Globus pallidus (tissue), 1 donor: ENCODE results near the gene HLA-DQA1.
"Not testable (repeated sequence)": the region's sequence is repeated elsewhere in the genome, so short reads cannot be mapped to it uniquely, and the experiment has no call there.

ENCODE experiments used
- DNase-seq: peaks from one replicate; pipeline ENCODE4 v3.0.0-alpha.2; 2015; ENCODE audit warnings: low spot score

The HLA-DQA1 gene

DNA sequence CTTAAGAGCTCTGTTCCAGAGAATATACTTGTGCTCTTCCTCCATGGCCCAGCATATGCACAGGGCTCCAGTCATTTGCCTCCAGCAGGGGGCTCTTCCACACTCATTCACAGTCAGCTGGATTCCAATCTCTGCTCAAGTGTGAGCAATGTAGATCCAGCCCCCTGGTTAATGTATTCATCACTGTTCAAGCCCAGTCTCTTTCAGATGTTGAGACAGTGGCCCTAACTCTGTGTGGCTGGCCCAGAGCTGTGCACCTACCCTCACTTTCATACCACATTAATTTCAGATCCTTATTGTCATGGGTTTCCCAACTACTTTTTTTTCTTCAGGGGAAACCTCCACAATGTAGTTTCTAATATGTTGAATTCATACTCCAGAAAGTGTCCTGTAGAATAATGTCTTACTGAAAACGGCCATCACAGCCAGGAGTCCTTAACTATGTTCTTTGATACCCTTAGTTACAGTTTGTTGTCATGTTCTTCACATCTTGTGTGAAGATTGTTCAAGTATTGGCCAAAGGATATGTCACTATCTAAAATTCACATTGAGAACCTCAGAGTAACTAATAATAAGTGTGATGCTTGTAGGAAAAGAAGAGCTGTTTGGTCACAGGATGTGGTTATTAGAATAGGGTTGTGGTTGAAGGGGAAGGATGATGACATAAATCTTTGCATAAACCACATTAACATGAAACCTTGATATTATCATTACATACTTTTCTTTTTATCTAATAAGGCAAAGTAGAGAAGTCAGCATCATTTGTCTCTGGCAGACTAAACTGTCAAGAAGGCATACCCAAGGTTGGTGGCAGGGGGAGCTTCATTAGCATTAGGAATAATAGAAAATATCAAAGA, 14.4 kb upstream of the HLA-DQA1 start:
- DNase-seq = no peak

DNA sequence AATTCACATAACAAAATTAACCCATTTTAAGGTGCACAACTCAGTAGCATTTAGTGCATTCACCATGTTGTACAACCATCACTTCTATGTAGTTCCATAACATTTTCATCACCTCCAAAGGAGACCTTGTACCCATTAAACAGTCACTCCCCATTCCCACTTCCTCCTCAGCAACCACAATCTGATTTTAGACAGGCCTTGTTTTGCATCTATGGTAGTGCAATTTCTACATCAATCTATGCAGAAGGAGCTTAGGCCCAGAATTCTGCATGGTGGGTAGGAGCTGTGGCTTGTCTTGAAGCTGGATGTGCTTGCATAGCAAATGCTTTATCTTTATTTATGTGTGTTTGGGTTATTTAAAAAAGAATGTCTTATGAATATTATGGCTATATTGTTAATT, 13.5 kb upstream of the HLA-DQA1 start:
- no peak for DNase-seq

DNA sequence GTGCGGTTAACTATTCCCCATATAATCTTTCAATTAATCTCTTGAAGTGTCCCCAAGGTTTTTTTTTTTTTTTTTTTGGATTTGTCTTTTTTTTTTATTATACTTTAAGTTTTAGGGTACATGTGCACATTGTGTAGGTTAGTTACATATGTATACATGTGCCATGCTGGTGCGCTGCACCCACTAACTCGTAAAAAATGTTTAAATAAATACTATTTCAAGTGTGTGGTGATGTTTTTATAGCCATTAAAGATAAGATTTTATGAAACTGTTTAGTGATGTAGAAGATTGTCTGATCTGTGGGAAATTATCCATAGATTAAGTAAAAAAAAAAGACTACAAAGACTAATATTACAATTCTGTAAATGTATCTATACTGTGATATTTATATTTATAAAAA, 12.6 kb upstream of the HLA-DQA1 start:
- no peak for DNase-seq

DNA sequence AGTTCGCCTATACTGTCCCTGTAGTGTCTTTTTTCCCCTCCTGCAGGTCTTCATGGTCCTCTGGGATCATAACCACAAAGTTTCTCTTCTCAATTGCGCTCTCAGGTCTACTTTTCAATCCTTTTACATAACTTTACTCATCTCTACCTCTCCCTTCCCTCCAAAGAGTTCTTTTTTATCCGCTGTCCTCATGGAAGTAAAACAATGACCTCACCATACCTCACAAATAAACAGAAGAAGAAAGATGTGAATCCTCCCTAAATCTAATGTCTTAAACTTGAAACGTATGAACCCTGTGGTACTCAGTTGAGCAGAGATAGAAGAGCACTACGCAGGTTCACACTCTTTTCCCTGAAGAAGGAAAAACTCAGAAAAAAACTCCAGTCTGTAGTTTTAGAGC, 12.1 kb upstream of the HLA-DQA1 start:
- no peak for DNase-seq

DNA sequence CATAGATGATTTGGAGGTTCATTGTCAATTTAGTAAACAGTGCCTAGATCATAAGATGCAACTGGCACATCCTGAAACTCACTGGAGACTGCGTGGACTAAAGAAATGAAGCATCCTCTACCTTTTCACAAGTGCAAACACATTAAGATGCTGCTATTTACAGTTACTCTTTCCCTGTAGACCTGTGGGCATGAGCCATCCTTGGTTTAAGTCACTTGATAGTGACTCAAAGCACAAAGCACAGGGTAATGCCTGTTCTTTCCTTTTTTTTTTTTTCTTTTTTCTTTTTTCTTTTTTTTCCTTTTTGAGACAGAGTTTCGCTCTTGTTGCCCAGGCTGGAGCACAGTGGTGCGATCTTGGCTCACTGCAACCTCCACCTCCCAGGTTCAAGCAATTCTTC, 10.0 kb upstream of the HLA-DQA1 start:
- DNase-seq = no peak

DNA sequence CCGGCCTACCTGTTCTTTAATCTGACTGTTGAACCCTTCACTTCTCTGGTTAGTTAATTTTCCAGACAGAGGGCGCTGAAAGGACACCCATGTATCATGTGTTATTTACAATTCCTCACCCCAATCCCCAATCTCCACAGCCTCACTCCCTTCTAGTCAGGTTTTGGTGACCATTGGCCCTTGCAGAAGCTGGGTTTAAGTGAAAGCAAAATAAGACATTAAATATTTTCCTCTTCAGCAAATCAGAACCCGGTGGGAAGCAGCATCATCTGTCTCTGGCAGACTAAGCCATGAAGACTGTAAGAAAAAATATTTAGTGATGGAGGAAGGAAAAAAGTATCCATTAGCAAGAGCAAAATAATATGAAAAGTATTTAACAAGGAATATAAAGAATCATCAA, 9.4 kb upstream of the HLA-DQA1 start:
- DNase-seq = no peak

DNA sequence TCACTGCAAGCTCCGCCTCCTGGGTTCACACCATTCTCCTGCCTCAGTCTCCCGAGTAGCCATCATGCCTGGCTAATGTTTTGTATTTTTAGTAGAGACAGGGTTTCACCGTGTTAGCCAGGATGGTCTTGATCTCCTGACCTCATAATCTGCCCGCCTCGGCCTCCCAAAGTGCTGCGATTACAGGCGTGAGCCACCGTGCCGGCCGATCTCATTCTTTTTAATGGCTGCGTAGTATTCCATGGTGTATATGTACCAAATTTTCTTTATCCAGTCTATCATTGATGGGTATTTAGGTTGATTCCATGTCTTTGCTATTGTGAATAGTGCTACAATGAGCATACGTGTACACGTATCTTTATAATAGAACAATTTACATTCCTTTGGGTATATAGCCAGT, 7.4 kb upstream of the HLA-DQA1 start:
- not testable (repeated sequence) for DNase-seq

DNA sequence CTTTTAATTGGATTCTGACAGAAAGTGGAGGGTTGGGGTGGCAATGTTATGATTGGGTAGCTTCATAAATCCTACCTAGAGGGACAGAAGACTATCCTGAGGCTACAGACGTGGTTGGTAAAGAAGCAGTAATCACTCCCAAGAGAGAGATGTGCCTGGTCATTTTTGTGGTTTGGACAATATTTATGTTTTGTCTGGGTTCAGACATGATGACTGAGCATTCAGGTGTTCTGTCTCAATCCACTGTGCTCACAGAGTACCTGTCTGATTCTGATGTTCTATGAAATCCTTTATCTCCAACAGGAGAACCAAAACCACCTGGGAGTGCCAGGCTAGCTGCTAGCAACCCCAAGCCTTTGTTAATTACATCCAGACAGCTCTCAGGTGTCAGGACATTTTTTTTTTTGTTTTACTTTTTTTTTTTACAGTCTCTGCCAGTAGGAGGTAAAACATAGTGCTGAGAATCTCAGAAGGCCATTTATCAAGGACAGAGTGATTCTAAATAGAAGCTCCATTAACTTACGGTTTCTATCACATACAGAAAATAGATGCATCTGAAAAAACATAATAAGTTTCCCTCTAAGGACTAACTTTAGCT, 1.6 kb upstream of the HLA-DQA1 start:
- no peak for DNase-seq

DNA sequence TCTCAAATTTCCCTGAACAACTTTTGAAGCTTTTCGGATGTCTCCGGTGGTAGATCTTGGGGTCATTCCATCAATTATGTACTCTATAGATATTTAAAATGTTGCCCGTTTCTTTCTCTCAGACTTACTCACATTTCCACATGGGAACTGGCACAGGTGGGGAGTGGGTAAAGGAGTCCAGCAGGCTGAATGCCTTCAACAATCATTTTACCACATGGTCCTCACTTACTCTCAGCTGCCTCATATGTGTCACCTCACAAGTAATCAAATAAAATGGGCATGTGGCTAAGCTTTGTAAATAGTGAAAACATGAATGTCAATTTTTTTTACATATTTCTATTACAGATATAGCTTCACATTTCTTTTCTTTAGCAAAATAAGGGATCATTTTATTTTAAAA, 677 bp downstream of the HLA-DQA1 start:
- DNase-seq = no peak

DNA sequence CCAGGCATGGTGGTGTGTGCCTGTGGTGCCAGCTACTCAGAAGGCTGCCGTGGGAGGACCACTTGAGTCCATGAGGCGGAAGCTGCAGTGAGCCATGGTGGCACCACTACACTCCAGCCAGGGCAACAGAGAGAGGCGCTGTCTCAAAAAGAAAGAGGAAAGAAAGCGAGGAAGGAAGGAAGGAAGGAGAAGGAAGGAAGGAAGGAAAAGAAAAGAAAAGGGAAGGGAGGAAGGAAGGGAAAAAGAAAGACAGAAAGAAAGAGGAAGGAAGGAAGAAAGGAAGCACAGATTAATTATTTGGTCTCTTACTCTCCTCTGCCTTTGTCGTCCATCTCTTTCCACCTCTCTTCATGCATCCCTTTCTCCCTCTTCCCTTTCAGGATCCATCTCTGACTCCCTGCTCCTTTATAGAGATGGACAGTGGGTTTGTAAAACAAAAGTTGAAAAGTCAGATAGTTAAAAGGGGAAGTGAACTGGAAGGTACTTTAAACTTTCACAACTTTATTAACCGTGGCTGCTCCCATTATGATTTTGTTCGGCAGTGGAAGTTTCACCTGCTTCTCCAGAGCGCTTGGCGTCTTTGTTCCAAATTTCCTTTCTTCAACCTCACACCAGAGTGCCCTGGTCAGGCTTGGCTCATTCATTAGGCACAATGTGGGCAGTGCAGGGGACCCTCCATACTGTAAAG, 1.5 kb downstream of the HLA-DQA1 start:
- DNase-seq = no peak

DNA sequence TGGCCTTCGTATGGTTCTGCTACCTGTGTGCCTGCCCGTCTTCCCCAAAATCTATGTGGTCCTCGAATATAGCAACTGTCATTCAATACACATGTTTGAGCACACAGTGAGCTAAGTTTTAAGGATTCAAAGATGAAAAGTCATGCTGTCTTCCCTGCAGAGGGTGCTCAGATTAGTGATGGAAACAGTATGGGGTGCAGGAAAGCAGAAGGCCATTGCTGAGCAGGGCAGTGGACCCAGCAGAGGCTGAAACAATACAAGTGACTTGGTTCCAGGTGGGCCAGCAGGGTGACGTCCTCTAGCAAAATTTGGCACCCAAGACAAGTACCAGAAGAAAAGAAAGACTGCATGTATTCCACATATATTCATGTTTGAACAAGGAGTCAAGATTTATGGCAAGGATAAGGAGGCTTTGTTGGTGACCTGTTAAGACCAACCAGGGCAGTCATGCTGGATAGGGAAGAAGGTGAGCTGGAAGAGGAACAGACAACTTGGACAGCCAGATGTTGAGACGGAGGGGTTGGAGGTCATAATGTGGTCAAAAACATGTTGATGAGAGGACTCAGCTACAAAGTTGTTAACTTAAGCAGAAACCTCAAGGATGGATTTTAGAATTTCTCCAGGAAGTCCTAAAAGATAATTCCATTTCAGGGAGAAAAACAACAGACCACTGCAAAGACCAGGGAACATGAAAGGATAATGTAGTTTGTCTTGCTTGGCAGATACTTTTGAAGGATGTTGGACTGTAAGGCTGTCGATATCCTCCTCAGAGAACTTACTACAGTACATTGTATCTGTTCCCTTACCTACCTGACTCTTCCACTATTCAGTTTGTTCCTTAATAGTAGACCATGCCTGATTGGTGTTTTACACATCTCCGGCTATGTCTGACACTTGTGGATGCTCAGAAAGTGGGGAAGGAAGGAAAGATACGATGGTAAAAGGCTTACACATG, 2.5 kb downstream of the HLA-DQA1 start:
- DNase-seq = no peak

DNA sequence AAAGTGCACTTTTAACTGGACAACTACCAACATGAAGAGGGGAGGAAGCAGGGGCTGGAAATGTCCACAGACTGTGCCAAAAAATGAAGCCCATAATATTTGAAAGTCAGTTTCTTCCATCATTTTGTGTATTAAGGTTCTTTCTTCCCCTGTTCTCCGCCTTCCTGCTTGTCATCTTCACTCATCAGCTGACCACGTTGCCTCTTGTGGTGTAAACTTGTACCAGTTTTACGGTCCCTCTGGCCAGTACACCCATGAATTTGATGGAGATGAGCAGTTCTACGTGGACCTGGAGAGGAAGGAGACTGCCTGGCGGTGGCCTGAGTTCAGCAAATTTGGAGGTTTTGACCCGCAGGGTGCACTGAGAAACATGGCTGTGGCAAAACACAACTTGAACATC, 3.9 kb downstream of the HLA-DQA1 start:
- DNase-seq = no peak

DNA sequence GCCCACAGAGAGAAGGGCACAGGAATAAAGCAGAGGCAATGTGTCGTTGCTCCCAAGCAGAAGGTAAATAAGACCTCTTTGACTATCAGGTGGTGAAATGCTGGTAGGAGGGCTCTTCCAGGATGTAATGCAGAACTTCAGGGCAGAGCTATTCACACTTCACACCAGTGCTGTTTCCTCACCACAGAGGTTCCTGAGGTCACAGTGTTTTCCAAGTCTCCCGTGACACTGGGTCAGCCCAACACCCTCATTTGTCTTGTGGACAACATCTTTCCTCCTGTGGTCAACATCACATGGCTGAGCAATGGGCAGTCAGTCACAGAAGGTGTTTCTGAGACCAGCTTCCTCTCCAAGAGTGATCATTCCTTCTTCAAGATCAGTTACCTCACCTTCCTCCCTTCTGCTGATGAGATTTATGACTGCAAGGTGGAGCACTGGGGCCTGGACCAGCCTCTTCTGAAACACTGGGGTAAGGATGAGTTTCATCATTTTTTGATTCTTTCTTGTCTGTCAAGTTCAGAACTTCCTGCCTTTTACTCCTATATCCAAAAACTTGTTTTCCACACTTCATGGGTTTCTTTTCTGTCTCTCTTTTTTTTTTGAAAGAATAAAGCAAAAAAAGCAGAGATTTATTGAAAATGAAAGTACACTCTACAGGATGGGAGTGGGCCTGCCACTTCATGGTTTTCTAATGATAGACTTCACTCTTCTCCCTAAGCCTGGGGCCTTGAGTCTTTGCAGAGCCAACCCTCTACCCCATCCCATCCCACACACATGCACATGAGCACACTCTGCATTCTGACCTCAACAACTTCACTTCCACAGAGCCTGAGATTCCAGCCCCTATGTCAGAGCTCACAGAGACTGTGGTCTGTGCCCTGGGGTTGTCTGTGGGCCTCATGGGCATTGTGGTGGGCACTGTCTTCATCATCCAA, 4.8 kb downstream of the HLA-DQA1 start:
- DNase-seq = not testable (repeated sequence)

DNA sequence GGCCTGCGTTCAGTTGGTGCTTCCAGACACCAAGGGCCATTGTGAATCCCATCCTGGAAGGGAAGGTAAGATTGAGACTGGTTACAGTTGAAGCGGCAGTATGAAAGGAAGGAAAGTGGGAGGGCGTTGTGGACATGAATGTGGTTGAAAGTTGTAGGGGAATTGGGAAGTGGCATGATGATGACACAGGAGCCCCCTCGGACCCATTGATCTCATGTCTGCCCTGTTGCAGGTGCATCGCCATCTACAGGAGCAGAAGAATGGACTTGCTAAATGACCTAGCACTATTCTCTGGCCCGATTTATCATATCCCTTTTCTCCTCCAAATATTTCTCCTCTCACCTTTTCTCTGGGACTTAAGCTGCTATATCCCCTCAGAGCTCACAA, 5.5 kb downstream of the HLA-DQA1 start:
- DNase-seq = no peak

DNA sequence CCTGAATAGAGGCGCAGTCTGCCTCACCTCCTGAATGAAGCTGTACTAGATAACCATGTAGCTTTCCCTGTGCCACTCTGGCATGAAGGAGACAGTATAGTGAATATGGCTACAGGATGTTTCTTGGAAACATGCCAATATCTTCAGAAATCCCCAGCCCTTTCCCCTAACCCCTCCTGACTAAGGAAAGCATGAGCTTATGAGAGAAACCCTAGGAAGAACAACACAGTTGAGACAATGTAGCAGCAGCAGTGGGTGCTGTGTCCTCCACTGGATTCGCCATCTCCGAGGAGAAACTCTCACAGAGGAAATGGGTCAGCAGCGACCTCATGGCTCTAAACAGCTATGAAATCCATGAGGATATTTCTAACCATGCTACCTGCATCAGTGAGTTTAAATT, 6.7 kb downstream of the HLA-DQA1 start:
- no peak for DNase-seq

DNA sequence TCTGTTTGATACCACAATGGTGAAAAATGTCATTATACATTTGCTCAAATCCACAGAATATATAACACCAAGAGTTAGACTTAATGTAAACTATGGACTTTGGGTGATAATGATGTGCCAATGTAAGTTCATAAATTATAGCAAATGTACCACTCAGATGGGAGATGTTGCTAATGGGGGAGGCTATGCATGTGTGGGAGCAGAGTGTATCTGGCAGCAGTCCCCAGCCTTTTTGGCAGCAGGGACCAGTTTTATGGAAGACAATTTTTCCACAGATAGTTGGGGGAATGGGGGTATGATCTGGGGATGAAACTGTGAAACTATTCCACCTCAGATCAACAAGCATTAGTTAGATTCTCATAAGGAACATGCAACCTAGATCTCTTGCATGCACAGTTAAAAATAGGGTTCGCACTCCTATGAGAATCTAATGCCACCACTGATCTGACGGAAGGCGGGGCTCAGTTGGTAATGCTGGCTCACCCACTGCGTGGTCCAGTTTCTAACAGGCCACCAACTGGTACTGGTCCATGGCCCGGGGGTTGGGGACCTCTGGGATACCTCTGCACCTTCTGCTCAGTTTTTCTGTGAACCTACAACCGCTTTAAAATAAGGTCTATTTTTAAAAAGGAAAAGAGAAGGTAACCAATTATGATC, 8.0 kb downstream of the HLA-DQA1 start:
- DNase-seq = no peak

DNA sequence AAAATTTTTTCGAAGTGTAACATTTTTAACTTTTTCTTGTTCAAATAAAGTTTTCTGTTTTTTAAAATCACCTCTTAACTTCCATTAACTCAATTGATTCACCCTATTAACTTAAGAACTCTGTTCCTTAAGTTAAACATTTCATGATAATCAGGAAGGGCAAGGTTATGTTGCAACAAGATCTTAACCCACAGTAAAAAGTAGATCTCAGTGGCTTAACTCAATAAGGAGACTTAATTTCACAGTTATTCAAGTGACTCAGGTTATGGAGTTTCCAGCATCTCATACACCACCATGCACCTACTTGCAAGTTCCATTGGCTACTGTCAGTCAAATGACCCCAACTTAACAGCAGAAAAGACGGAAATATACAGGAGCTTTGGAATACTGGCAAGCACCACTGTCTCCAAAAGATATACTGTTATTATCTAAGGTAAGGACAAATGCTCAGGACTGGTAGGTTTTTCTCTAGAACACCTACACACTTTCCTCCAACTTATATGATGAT, 18.1 kb downstream of the HLA-DQA1 start:
- no peak for DNase-seq

DNA sequence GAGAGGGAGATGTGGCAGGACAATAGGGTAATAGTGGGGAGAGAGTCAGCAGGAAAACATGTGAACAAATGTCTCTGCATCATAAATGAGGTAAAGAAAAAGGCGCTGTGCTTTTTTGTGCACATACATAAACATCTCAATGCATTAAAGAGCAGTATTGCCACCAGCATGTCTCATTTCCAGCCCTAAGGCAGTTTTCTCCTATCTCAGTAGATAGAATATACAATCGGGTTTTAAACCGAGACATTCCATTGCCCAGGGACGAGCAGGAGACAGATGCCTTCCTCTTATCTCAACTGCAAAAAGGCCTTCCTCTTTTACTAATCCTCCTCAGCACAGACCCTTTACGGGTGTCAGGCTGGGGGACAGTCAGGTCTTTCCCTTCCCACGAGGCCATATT, 20.1 kb downstream of the HLA-DQA1 start:
- DNase-seq = not testable (repeated sequence)

DNA sequence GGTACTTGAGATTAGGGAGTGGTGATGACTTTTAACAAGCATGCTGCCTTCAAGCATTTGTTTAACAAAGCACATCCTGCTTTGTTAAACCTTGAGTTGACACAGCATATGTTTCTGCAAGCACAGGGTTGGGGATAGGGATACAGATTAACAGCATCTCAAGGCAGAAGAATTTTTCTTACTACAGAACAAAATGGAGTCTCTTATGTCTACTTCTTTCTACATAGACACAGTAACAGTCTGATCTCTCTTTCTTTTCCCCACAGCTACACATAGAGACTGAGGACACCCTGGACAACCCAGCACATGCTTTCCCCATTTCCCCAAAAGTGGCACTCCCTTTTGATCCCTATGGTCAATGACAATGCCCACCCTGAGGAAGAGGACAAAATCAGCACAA, 20.6 kb downstream of the HLA-DQA1 start:
- DNase-seq = not testable (repeated sequence)

DNA sequence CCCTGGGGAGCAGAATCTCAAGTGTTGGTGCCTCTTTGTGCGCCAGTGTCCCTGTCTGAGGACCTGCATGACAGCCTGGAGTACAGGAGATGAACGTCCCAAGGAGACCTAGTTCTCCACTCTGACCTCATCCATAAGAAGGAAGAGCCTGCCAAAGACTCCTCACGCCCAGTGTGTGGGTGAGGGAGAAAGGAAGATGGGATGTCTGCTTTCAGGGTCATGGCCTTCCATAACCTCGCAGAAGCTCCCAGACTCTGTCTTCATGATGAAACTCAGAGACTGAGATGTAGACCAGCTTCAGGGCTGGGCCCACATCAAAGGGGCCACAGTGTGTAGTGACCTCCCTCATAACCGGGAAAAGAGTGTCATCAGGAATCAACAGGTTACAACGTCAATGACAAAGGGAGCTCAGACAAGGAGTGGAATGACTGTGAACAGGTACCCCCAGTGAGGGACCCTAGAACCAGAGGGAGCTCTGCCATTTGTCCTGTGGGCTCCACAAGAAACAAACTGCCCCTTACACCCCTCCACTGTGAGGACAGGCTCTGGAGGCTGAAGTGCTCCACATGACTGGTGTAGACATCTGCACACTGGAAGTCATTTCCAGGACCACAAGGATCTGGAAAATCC, 21.2 kb downstream of the HLA-DQA1 start:
- no peak for DNase-seq
